Neural progenitor cell (in vitro differentiated cells): ENCODE data around the gene CA12. TPM values are rescaled to one million over a fixed set of nuclear protein-coding genes. Genes with fewer than 3 reads are reported as not detected.

Experiments used
- DNase-seq: peaks from one replicate; pipeline ENCODE4 v3.0.0-alpha.2; 2016; ENCODE audit warnings: low spot score
- H2AFZ ChIP-seq: fragments of 200-600 bp; sonication (generic); replicated peaks from 2 replicates; pipeline ENCODE4 v1.6.1; 2016; ENCODE audit warnings: antibody characterized with exemption
- H3F3A ChIP-seq: fragments of 200-600 bp; sonication (generic); 2 replicates; pipeline ENCODE4 v1.6.1; 2016; ENCODE audit warnings: antibody characterized with exemption, low read depth
- H3K27ac ChIP-seq: fragments of 200-600 bp; sonication (generic); 2 replicates; pipeline ENCODE4 v1.5.1; 2016; ENCODE audit warnings: mild to moderate bottlenecking
- H3K27me3 ChIP-seq: fragments of 200-600 bp; sonication (generic); 2 replicates; pipeline ENCODE4 v1.6.1; 2016; ENCODE audit warnings: mild to moderate bottlenecking, moderate library complexity
- H3K36me3 ChIP-seq: fragments of 200-600 bp; sonication (generic); 2 replicates; pipeline ENCODE4 v1.5.1; 2016
- H3K4me1 ChIP-seq: fragments of 200-600 bp; sonication (generic); 2 replicates; pipeline ENCODE4 v1.6.1; 2016; ENCODE audit warnings: mixed run types
- H3K4me2 ChIP-seq: fragments of 200-600 bp; sonication (generic); 2 replicates; pipeline ENCODE4 v1.6.1; 2016
- H3K4me3 ChIP-seq: fragments of 200-600 bp; sonication (generic); 2 replicates; pipeline ENCODE4 v1.5.1; 2016
- H3K79me2 ChIP-seq: fragments of 200-600 bp; sonication (generic); 2 replicates; pipeline ENCODE4 v1.6.1; 2016; ENCODE audit warnings: low read depth
- H3K9ac ChIP-seq: fragments of 200-600 bp; sonication (generic); 2 replicates; pipeline ENCODE4 v1.6.1; 2016
- H3K9me3 ChIP-seq: fragments of 200-600 bp; sonication (generic); 2 replicates; pipeline ENCODE4 v1.5.1; 2016; ENCODE audit warnings: low read depth
- H4K20me1 ChIP-seq: fragments of 200-600 bp; sonication (generic); 2 replicates; pipeline ENCODE4 v1.6.1; 2016; ENCODE audit warnings: low read depth
- H3K27ac Mint-ChIP-seq: 3 replicates; pipeline ENCODE4 v1.8.0; 2021; ENCODE audit warnings: mixed read lengths
- H3K27me3 Mint-ChIP-seq: 2 replicates; pipeline ENCODE4 v1.8.0; 2022; ENCODE audit warnings: low read depth, mild to moderate bottlenecking, inconsistent platforms, moderate library complexity, mixed read lengths; ENCODE audit not compliant: insufficient read depth
- H3K36me3 Mint-ChIP-seq: 3 replicates; pipeline ENCODE4 v1.8.0; 2021; ENCODE audit warnings: mixed read lengths
- H3K4me1 Mint-ChIP-seq: 3 replicates; pipeline ENCODE4 v1.8.0; 2021; ENCODE audit warnings: mixed read lengths
- H3K4me3 Mint-ChIP-seq: 3 replicates; pipeline ENCODE4 v1.8.0; 2021; ENCODE audit warnings: mild to moderate bottlenecking, moderate library complexity, mixed read lengths
- H3K9me3 Mint-ChIP-seq: 3 replicates; pipeline ENCODE4 v1.8.0; 2020; ENCODE audit warnings: mixed read lengths
- CTCF ChIP-seq: fragments of 200-600 bp; sonication (generic); IDR thresholded peaks from 2 replicates; pipeline ENCODE4 v1.5.1; 2017; ENCODE audit warnings: antibody characterized with exemption, mild to moderate bottlenecking
- EZH2 ChIP-seq: fragments of 200-600 bp; sonication (generic); IDR thresholded peaks from 2 replicates; pipeline ENCODE4 v1.6.1; 2017; ENCODE audit warnings: antibody characterized with exemption, mild to moderate bottlenecking, moderate library complexity
- EZH2phosphoT487 ChIP-seq: fragments of 200-600 bp; sonication (generic); IDR thresholded peaks from 2 replicates; pipeline ENCODE4 v1.6.1; 2017; ENCODE audit warnings: antibody characterized with exemption
- total RNA-seq: library from RNA; depleted of rRNA; stranded (reverse); fragments of >200 nt; gene quantifications from 2 replicates; pipeline ENCODE4 v1.2.3, GENCODE V29; 2015; ENCODE audit warnings: low replicate concordance

The CA12 gene
- total RNA-seq, 1 donor from 2014 or later = 0.45 TPM

- no peaks in the 10 kb centered on the region for H4K20me1 ChIP-seq
- no peak for DNase-seq
- H2AFZ ChIP-seq = no peak overlapping the region
- TF ChIP-seq EZH2 (no peak), CTCF (no peak), EZH2phosphoT487 (no peak)
- no peak overlapping the region for H3K27ac ChIP-seq
- H3K27me3 Mint-ChIP-seq = peaks cover 3% of the 10 kb centered on the region
- no peaks in the 10 kb centered on the region for H3K27me3 ChIP-seq
- H3F3A ChIP-seq = no peaks in the 10 kb centered on the region
- peaks cover 20% of the 10 kb centered on the region for H3K4me1 Mint-ChIP-seq
- no peak overlapping the region for H3K9ac ChIP-seq
- no peaks in the 10 kb centered on the region for H3K4me1 ChIP-seq
- no peak overlapping the region for H3K4me3 Mint-ChIP-seq
- no peaks in the 10 kb centered on the region for H3K9me3 Mint-ChIP-seq
- no peak overlapping the region for H3K4me2 ChIP-seq
- no peak overlapping the region for H3K27ac Mint-ChIP-seq
- no peaks in the 10 kb centered on the region for H3K36me3 ChIP-seq
- peaks cover 16% of the 10 kb centered on the region for H3K36me3 Mint-ChIP-seq
- no peaks in the 10 kb centered on the region for H3K79me2 ChIP-seq
- no peak overlapping the region for H3K4me3 ChIP-seq
- H3K9me3 ChIP-seq = no peaks in the 10 kb centered on the region
These were observed 85.5 kb downstream of the CA12 start for GRCh38 chr15:63296195-63296594.

DNA sequence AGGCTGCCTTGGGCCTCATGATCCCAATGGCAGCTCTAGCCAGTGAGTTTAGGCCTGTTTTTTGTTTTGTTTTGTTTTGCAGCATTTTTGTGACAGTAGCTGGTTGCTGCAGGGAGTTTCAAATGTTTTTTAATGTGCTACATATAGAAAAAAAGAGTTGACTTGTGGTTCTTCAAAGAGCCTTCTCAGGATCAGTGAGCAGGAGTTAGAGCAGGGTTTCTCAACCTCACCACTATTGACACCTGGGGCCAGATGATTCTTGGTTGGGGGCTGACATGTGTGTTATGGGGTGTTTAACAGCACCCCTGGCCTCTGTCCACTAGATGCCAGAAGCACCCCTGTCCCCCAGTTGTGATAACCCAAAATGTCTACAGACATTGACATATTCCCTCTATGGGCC, 86.3 kb downstream of the CA12 start:
- H3K27me3 Mint-ChIP-seq = peaks cover 3% of the 10 kb centered on the region
- Histone ChIP-seq H3K27ac (no peak overlapping the region), H3K27me3 (no peaks in the 10 kb centered on the region), H3K9ac (no peak overlapping the region), H4K20me1 (no peaks in the 10 kb centered on the region), H3K36me3 (no peaks in the 10 kb centered on the region), H3K79me2 (no peaks in the 10 kb centered on the region), H2AFZ (no peak overlapping the region), H3K9me3 (no peaks in the 10 kb centered on the region), H3K4me2 (no peak overlapping the region), H3F3A (no peaks in the 10 kb centered on the region), H3K4me1 (no peaks in the 10 kb centered on the region), H3K4me3 (no peak overlapping the region)
- no peak for TF ChIP-seq CTCF
- no peak for TF ChIP-seq EZH2phosphoT487
- no peak for TF ChIP-seq EZH2
- H3K4me1 Mint-ChIP-seq = peaks cover 23% of the 10 kb centered on the region
- no peak for DNase-seq
- no peaks in the 10 kb centered on the region for H3K9me3 Mint-ChIP-seq
- H3K4me3 Mint-ChIP-seq = no peak overlapping the region
- peaks cover 16% of the 10 kb centered on the region for H3K36me3 Mint-ChIP-seq
- no peak overlapping the region for H3K27ac Mint-ChIP-seq

DNA sequence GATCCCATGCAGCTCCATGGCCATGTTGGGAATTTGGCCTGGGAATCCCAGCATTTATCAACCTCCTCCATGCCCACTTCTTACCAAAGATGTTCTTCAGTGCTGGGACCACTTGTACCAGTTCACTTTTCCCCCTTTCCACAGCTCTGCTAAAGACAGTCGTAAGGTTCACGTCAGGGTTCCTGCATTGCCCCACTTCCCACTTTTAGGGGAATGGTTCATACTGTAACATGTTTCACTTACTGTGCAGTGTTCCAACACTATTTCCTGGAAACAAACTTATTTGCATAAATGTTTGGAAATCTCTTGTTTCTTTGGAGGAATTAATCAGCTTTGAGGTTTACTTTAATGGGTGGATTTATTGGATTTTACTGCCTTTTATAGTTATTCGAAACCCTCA, 87.3 kb downstream of the CA12 start:
- H4K20me1 ChIP-seq = no peaks in the 10 kb centered on the region
- H3K27ac Mint-ChIP-seq = no peak overlapping the region
- H3K4me1 Mint-ChIP-seq = peaks cover 18% of the 10 kb centered on the region

More for the DNA sequence above, 87.3 kb downstream of the CA12 start:
- Histone ChIP-seq H3K79me2 (no peaks in the 10 kb centered on the region), H3K27me3 (no peaks in the 10 kb centered on the region), H3K9ac (no peak overlapping the region), H3K36me3 (no peaks in the 10 kb centered on the region), H3K4me2 (no peak overlapping the region), H3K27ac (no peak overlapping the region), H2AFZ (no peak overlapping the region), H3K4me1 (no peaks in the 10 kb centered on the region), H3F3A (no peaks in the 10 kb centered on the region), H3K9me3 (no peaks in the 10 kb centered on the region), H3K4me3 (no peak overlapping the region)
- Mint-ChIP-seq H3K36me3 (peaks cover 9% of the 10 kb centered on the region), H3K4me3 (no peak overlapping the region), H3K9me3 (no peaks in the 10 kb centered on the region), H3K27me3 (peaks cover 3% of the 10 kb centered on the region)
- no peak for TF ChIP-seq EZH2
- TF ChIP-seq EZH2phosphoT487 = no peak
- no peak for TF ChIP-seq CTCF
- DNase-seq = no peak
